Activated CD8-positive, alpha-beta T cell treated with anti-CD3 and anti-CD28 coated beads, Interleukin-2, amount 10 ng/mL, durations not matched to agents 7 days and 5 days (primary cell): Measurements from ENCODE around the gene TGM2. TPM values are rescaled to one million over a fixed set of nuclear protein-coding genes. Genes with fewer than 3 reads are reported as not detected.
"Not testable (repeated sequence)": the region's sequence is repeated elsewhere in the genome, so short reads cannot be mapped to it uniquely, and the experiment has no call there.

Experiments
- ATAC-seq: fragments of 150-1000 bp; cut with Tn5 transposase; one replicate; pipeline ENCODE4 v1.10.0; 2021; ENCODE audit warnings: moderate library complexity
- CTCF ChIA-PET: fragments of 350-600 bp; sonication (Branson Sonifier 250); formaldehyde crosslinking; loops from one replicate; lab custom pipeline; 2021; ENCODE audit warnings: antibody characterized with exemption; lab: Charles Lee
- POLR2A ChIA-PET: fragments of 350-600 bp; sonication (Branson Sonifier 250); formaldehyde crosslinking; loops from one replicate; lab custom pipeline; 2021; ENCODE audit warnings: antibody characterized with exemption; lab: Charles Lee
- DNase-seq: peaks from one replicate; pipeline ENCODE4 v3.0.0-alpha.2; 2020
- H3K27ac Mint-ChIP-seq: one replicate; pipeline ENCODE4 v1.8.0; 2021; ENCODE audit warnings: mild to moderate bottlenecking, mixed read lengths
- H3K27me3 Mint-ChIP-seq: one replicate; pipeline ENCODE4 v1.8.0; 2021; ENCODE audit warnings: low read depth, mixed read lengths
- H3K36me3 Mint-ChIP-seq: one replicate; pipeline ENCODE4 v1.8.0; 2021; ENCODE audit warnings: low read depth, mixed read lengths
- H3K4me1 Mint-ChIP-seq: one replicate; pipeline ENCODE4 v1.8.0; 2021; ENCODE audit warnings: low read depth, mixed read lengths
- H3K4me3 Mint-ChIP-seq: one replicate; pipeline ENCODE4 v1.8.0; 2021; ENCODE audit warnings: mild to moderate bottlenecking, mixed read lengths
- H3K9me3 Mint-ChIP-seq: one replicate; pipeline ENCODE4 v1.8.0; 2022; ENCODE audit warnings: mixed read lengths; ENCODE audit not compliant: insufficient read depth
- total RNA-seq, 2 experiments: library from RNA; stranded (reverse); gene quantifications; one replicate each; pipeline ENCODE4 v1.2.3, GENCODE V29; 2021

Gene TGM2
- total RNA-seq, 2 experiments from 2014 or later, result 0.31 to 0.34 TPM

DNA sequence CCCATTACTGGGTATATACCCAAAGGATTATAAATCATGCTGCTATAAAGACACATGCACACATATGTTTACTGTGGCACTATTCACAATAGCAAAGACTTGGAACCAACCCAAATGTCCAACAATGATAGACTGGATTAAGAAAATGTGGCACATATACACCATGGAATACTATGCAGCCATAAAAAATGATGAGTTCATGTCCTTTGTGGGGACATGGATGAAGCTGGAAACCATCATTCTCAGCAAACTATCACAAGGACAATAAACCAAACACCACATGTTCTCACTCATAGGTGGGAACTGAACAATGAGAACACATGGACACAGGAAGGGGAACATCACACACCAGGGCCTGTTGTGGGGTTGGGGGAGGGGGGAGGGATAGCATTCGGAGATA is 57.7 kb downstream of the TGM2 start:
- CTCF ChIA-PET, result not testable (repeated sequence)

DNA sequence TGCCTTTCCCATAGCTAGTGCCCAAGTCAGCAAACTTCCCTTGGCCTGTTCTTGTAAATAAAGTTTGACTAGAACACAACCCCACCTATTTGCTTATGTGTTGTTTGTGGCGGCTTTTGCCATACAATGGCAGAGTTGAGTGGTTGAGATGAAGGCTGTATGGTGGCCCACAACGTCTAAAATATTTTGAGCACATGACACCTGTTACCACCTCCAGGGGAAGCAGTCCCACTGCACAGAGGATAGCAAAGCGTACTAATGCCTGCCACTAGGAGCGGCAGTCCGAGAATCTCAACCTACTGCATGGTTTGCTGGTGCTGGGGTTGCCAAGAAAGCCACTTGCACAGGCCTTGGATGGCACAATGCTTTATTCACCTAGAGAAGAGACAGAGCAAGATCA is 58.6 kb downstream of the TGM2 start:
- ChIA-PET POLR2A (no interaction called here), CTCF (no interaction called here)
- DNase-seq, result no peak

More for the DNA sequence above, 57.7 kb downstream of the TGM2 start:
- H3K27ac Mint-ChIP-seq, POLR2A ChIA-PET, ATAC-seq, H3K27me3 Mint-ChIP-seq, H3K4me1 Mint-ChIP-seq, H3K4me3 Mint-ChIP-seq, H3K36me3 Mint-ChIP-seq, DNase-seq, H3K9me3 Mint-ChIP-seq: not testable (repeated sequence)

DNA sequence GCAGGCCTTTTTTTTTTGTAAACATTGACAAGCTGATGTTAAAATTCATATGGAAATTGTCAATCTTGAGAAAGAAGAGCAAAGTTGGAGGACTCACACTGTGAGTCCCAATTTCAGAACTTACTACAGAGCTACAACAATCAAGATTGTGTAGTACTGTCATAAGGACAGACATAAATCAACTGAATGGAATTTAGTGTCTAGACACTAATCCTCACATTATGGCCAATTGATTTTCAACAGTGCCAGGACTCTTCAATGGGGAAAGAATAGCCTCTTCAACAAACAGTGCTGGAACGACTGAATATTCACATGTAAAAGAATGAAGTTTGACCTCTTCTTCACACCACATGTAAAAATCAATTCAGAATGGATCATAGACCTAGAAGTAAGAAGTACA is 60.8 kb downstream of the TGM2 start:
- ATAC-seq (no peak), DNase-seq (no peak)
- Mint-ChIP-seq H3K27me3 (peaks cover 5% of the 10 kb centered on the region), H3K9me3 (no peaks in the 10 kb centered on the region), H3K4me3 (no peak overlapping the region), H3K36me3 (no peaks in the 10 kb centered on the region), H3K27ac (no peak overlapping the region), H3K4me1 (no peaks in the 10 kb centered on the region)
- ChIA-PET CTCF (no interaction called here), POLR2A (interaction anchor here (0.7 kb wide), 1 partner anchor 21 kb away, joined by 4 read pairs; no protein-coding TSS in a partner anchor)

More for the DNA sequence above, 58.6 kb downstream of the TGM2 start:
- Mint-ChIP-seq H3K4me1 (no peaks in the 10 kb centered on the region), H3K27me3 (peaks cover 5% of the 10 kb centered on the region), H3K9me3 (no peaks in the 10 kb centered on the region), H3K36me3 (no peaks in the 10 kb centered on the region), H3K27ac (no peak overlapping the region), H3K4me3 (no peak overlapping the region)
- ATAC-seq, result no peak

DNA sequence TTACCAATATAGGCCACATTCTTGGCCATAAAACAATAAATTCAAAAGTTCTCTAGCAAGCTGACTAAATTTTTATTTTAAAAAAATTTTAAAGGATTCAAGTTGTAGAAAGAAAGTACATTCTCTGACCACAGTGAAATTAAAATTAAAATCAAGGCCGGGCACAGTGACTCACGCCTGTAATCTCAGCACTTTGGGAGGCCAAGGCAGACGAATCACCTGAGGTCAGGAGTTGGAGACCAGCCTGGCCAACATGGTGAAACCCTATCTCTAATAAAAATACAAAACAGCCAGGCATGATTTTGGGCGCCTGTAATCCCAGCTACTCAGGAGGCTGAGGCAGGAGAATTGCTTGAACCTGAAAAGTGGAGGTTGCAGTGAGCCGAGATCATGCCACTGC is 62.9 kb downstream of the TGM2 start:
- H3K4me1 Mint-ChIP-seq, H3K36me3 Mint-ChIP-seq, DNase-seq, POLR2A ChIA-PET, H3K4me3 Mint-ChIP-seq, ATAC-seq, H3K27ac Mint-ChIP-seq, H3K27me3 Mint-ChIP-seq, CTCF ChIA-PET, H3K9me3 Mint-ChIP-seq: not testable (repeated sequence)

DNA sequence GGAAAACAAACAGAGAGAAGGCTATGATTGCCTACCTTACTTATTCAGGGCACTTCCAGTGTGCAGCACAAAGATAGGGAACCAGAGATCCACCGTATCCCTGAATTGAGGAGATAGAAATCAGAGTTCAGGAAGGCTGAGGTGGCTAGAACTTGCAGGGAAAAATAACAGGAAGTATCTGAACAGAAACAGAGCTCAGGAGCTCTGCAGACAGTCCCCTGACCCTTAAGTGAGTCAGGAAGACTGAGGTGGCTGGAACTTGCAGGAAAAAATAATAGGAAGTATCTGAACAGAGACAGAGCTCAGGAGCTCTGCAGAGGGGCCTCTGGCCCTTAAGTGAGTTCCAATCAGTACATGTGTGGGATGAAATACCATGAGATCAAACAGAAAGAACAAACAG is 66.1 kb downstream of the TGM2 start:
- Mint-ChIP-seq H3K36me3 (peaks cover 3% of the 10 kb centered on the region), H3K4me1 (peaks cover 13% of the 10 kb centered on the region), H3K9me3 (no peaks in the 10 kb centered on the region), H3K27ac (no peak overlapping the region), H3K4me3 (no peak overlapping the region), H3K27me3 (peaks cover 8% of the 10 kb centered on the region)
- ChIA-PET POLR2A (no interaction called here), CTCF (interaction anchor here (1.0 to 1.6 kb wide), 5 partner anchors 10 to 123 kb away, joined by 3 to 6 read pairs (median 5); no protein-coding TSS in a partner anchor)
- ATAC-seq, result no peak
- DNase-seq, result no peak

DNA sequence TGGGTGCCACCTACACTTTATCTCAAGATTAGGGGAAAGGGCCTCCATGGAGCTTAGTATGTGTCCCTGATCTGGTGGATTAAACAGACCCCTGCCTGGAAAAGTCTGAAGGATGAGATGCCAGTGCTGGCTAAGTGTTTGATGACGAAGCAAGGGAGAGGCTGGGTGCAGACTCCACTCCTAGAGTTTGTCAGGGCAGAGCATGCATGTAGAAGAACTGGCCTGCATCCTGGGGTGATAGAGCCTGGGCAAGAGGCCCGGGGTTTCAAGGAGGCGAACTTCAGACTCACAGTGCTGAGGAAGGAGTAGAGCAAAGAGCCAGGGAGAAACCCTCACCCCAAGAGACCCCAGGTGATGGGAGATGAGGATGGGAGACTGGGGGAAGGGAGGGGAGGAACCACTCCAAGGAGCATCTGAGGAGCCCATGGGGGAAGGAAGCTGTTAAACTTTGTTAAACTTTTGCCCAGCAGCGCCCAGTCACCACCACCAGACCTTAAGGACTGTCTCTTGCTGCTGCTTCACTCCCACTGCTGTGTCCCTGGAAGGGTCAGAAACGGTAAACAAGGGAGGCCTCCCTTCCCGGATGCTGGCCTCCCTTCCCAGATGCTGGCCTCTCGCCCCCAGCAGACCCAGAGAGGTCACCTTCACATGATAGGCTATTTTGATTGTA is 69.9 kb downstream of the TGM2 start:
- H3K4me1 Mint-ChIP-seq, result peaks cover 40% of the 10 kb centered on the region
- peaks cover 26% of the 10 kb centered on the region for H3K36me3 Mint-ChIP-seq
- ChIA-PET POLR2A (no interaction called here), CTCF (interaction anchor here (1.9 kb wide), 1 partner anchor 126 kb away, joined by 7 read pairs; no protein-coding TSS in a partner anchor)
- DNase-seq, result no peak
- peak overlapping the region; percentile 70 for H3K27ac Mint-ChIP-seq
- no peak overlapping the region for H3K4me3 Mint-ChIP-seq
- no peak for ATAC-seq
- peaks cover 5% of the 10 kb centered on the region for H3K27me3 Mint-ChIP-seq
- no peaks in the 10 kb centered on the region for H3K9me3 Mint-ChIP-seq

DNA sequence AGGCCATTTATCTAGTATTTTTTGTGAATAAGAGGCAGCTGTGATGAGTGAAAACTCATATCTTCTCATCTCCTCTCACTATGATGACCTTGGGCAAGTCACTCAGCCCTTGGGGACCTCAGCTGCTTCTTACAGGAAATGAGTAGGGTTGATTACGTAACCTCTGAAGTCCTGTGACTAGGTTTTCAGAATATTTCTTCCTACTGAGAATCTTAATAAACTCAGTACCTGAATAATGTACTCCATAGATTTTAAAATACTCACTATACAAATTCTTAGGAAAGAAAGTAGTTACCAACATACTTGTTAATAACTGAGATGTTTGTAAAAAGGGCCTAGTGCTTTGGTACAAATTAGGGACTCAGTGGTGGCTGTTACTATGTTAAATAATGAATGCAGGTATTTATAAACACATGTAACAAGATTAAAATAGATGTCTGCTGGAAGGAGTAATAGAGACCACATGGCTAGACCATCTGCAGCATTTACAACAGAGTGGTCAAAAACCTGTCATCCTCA is 70.6 kb downstream of the TGM2 start:
- H3K4me3 Mint-ChIP-seq, result no peak overlapping the region
- H3K9me3 Mint-ChIP-seq, result no peaks in the 10 kb centered on the region
- peak; percentile 61 for DNase-seq

DNA sequence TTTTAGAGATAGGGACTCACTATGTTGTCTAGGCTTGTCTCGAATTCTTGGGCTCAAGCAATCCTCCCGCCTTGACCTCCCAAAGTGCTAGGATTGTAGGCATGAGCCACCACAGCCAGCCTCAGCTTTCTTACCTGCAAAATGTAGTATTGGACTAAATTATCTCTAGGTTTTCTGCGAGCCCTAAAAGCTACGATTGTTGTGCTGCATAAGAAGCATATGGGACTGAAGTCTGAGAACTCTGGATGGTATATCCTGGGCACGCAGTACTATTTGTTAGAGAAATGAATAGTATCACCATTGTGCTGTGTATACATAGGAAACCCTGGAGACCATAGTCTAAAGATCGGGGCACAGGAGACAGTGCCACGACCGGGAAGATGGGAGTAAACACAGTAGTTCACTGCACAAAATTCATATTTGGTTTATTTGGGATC is 71.4 kb downstream of the TGM2 start:
- H3K27ac Mint-ChIP-seq, result no peak overlapping the region
- POLR2A ChIA-PET, result no interaction called here
- ATAC-seq, result no peak
- CTCF ChIA-PET, result interaction anchor here (0.9 to 1.9 kb wide), 6 partner anchors 20 to 128 kb away, joined by 3 to 9 read pairs (median 4); no protein-coding TSS in a partner anchor
- H3K9me3 Mint-ChIP-seq, result no peaks in the 10 kb centered on the region
- H3K27me3 Mint-ChIP-seq, result peaks cover under 1% of the 10 kb centered on the region
- H3K4me3 Mint-ChIP-seq, result no peak overlapping the region
- DNase-seq, result no peak
- H3K36me3 Mint-ChIP-seq, result peaks cover 32% of the 10 kb centered on the region
- peaks cover 40% of the 10 kb centered on the region for H3K4me1 Mint-ChIP-seq

More for the DNA sequence above, 70.6 kb downstream of the TGM2 start:
- Mint-ChIP-seq H3K27me3 (peaks cover 5% of the 10 kb centered on the region), H3K36me3 (peaks cover 29% of the 10 kb centered on the region), H3K27ac (peak overlapping the region; percentile 70), H3K4me1 (peaks cover 40% of the 10 kb centered on the region)
- POLR2A ChIA-PET, result no interaction called here
- ATAC-seq, result peak; percentile 81
- CTCF ChIA-PET, result interaction anchor here (0.9 to 1.9 kb wide), 5 partner anchors 20 to 127 kb away, joined by 3 to 9 read pairs (median 4); no protein-coding TSS in a partner anchor

DNA sequence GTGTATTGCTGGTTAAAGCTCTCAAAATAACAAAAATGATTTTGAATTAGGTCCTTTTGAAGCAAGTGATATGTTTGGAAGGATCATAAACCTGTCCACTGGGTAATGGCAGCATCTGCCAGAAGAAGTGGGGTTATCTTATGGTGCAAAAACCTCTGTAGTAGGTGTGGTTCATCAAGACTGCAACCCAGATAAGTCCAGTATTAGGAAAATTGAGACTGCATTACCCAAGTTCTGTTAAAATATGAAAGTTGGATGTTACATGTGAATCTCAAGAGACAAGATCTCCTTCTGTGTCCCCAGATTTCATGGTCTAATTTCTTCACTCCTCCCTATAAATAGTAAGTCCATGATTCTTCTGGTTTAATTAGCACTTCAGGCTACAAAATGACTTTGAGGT is 72.2 kb downstream of the TGM2 start:
- peaks cover 38% of the 10 kb centered on the region for H3K36me3 Mint-ChIP-seq
- ChIA-PET POLR2A (no interaction called here), CTCF (interaction anchor here (1.2 to 2.7 kb wide), 2 partner anchors 19 to 59 kb away, joined by 3 to 11 read pairs; no protein-coding TSS in a partner anchor)
- no peak overlapping the region for H3K27ac Mint-ChIP-seq
- H3K4me3 Mint-ChIP-seq, result no peak overlapping the region
- ATAC-seq, result no peak
- no peaks in the 10 kb centered on the region for H3K27me3 Mint-ChIP-seq
- H3K9me3 Mint-ChIP-seq, result no peaks in the 10 kb centered on the region
- DNase-seq, result no peak
- H3K4me1 Mint-ChIP-seq, result peaks cover 40% of the 10 kb centered on the region

DNA sequence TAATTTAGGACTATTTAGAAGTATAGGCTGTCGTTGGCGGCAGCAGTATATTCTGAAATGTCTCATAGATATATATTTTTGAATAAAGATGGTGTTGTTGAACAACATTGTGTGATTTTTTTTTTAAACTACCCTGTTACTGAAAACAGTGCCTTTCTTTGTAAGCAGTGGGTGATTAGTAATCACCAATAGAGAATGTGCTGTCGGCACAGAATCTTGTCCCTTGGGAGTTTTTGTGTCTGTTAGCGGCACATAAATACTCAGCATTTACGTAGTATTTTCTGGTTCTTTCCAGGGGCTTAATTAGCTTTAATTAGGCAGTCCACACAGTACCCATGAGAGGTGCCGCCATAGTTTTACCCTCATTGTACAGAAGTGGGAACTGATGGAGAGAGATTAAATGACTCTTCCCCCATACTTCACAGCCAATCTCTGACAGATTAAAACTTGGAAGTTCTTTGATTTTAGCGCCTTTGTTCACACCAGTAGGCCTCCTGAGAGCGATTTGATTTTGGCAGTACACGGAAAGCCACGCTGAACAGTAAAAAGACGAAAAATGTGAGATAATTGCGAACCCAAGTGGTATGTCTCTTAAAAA is 72.7 kb downstream of the TGM2 start:
- peaks cover 40% of the 10 kb centered on the region for H3K4me1 Mint-ChIP-seq
- no peak for DNase-seq
- H3K36me3 Mint-ChIP-seq, result peaks cover 43% of the 10 kb centered on the region
- no peak overlapping the region for H3K27ac Mint-ChIP-seq
- no peaks in the 10 kb centered on the region for H3K27me3 Mint-ChIP-seq
- no peak for ATAC-seq
- no peaks in the 10 kb centered on the region for H3K9me3 Mint-ChIP-seq
- ChIA-PET POLR2A (no interaction called here), CTCF (interaction anchor here (2.7 kb wide), 1 partner anchor 19 kb away, joined by 11 read pairs; no protein-coding TSS in a partner anchor)
- H3K4me3 Mint-ChIP-seq, result no peak overlapping the region

DNA sequence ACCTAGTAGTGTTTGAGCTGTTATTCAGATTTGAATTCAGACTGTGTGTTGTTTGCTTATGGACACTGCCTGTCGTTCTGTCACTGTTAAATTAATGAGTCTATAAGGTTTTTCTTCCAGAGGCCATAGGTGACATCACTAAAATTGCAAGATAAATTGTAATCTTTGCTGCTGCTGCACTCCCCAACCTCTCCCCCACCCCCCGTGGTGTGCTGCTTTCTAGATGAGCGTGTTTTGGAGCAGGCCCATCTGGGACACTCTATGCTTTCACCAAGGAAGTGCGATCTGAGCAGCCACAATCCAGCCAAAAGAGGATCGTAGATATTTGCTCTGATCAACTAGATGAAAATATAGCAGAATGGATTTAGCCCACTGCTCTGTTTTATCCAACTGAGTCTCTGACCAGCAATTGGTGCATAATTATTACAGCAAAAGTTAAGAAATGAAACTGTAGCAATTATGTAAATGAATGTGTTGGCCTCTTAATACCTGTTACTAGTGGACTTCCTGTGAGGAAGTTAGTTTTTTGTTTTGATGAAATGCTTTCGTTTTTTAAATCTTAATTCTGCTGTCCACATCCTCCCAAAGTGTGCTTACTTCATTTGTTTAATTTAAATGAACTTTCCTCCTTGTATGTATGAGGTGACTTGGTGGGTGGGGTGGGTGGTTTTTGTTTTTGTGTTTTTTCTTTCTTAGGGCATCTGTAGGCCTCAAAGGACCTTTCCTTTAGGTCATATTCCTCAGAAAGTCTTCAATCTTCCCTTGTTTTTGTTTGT is 73.4 kb downstream of the TGM2 start:
- CTCF ChIA-PET, result interaction anchor here (1.2 to 2.7 kb wide), 2 partner anchors 18 to 130 kb away, joined by 3 to 11 read pairs; no protein-coding TSS in a partner anchor
- no peak for DNase-seq
- peak overlapping the region; percentile 74 for H3K27ac Mint-ChIP-seq
- no peaks in the 10 kb centered on the region for H3K27me3 Mint-ChIP-seq
- H3K9me3 Mint-ChIP-seq, result no peaks in the 10 kb centered on the region
- POLR2A ChIA-PET, result no interaction called here
- no peak overlapping the region for H3K4me3 Mint-ChIP-seq
- peaks cover 40% of the 10 kb centered on the region for H3K4me1 Mint-ChIP-seq
- peaks cover 43% of the 10 kb centered on the region for H3K36me3 Mint-ChIP-seq
- ATAC-seq, result peak; percentile 20
